ENCODE results near the gene KRTCAP2. TPM values are rescaled to one million over a fixed set of nuclear protein-coding genes. Genes with fewer than 3 reads are reported as not detected.
"Not testable (repeated sequence)": the region's sequence is repeated elsewhere in the genome, so short reads cannot be mapped to it uniquely, and the experiment has no call there.

KRTCAP2 gene
- total RNA-seq, 1 donor from 2014 or later, result 108 TPM

- H3K4me3 Mint-ChIP-seq (ENCODE audit: unreplicated experiment), result peak overlapping the region; percentile 76
- H3K9me3 Mint-ChIP-seq (ENCODE audit: unreplicated experiment), result peaks cover 2% of the 10 kb centered on the region
- H3K4me1 Mint-ChIP-seq (ENCODE audit: low read depth, unreplicated experiment), result peaks cover 8% of the 10 kb centered on the region
- H3K27ac Mint-ChIP-seq (ENCODE audit: unreplicated experiment), result peak overlapping the region; percentile 62
- TF ChIP-seq, protein P1, sequence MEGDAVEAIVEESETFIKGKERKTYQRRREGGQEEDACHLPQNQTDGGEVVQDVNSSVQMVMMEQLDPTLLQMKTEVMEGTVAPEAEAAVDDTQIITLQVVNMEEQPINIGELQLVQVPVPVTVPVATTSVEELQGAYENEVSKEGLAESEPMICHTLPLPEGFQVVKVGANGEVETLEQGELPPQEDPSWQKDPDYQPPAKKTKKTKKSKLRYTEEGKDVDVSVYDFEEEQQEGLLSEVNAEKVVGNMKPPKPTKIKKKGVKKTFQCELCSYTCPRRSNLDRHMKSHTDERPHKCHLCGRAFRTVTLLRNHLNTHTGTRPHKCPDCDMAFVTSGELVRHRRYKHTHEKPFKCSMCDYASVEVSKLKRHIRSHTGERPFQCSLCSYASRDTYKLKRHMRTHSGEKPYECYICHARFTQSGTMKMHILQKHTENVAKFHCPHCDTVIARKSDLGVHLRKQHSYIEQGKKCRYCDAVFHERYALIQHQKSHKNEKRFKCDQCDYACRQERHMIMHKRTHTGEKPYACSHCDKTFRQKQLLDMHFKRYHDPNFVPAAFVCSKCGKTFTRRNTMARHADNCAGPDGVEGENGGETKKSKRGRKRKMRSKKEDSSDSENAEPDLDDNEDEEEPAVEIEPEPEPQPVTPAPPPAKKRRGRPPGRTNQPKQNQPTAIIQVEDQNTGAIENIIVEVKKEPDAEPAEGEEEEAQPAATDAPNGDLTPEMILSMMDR (IDR thresholded peaks at IDR 0.05; ENCODE audit: partially characterized antibody, unreplicated experiment), result no peak
- H3K27me3 Mint-ChIP-seq (ENCODE audit: unreplicated experiment), result peaks cover 7% of the 10 kb centered on the region
- DNase-seq, result peak; percentile 64
- no peaks in the 10 kb centered on the region for H3K36me3 Mint-ChIP-seq (ENCODE audit: unreplicated experiment)
Observed at GRCh38 chr1:155166471-155167165, 6.5 kb downstream of the KRTCAP2 start.

GRCh38 chr1:155166051-155166470, 7.0 kb downstream of the KRTCAP2 start:
- peaks cover 7% of the 10 kb centered on the region for H3K27me3 Mint-ChIP-seq (ENCODE audit: unreplicated experiment)
- DNase-seq, result no peak
- peak overlapping the region; percentile 42 for H3K4me3 Mint-ChIP-seq (ENCODE audit: unreplicated experiment)
- peak overlapping the region; percentile 33 for H3K27ac Mint-ChIP-seq (ENCODE audit: unreplicated experiment)
- peaks cover 2% of the 10 kb centered on the region for H3K9me3 Mint-ChIP-seq (ENCODE audit: unreplicated experiment)
- TF ChIP-seq, protein P1 (IDR thresholded peaks at IDR 0.05; ENCODE audit: partially characterized antibody, unreplicated experiment), result no peak
- H3K36me3 Mint-ChIP-seq (ENCODE audit: unreplicated experiment), result no peaks in the 10 kb centered on the region
- H3K4me1 Mint-ChIP-seq (ENCODE audit: low read depth, unreplicated experiment), result peaks cover 8% of the 10 kb centered on the region

DNA sequence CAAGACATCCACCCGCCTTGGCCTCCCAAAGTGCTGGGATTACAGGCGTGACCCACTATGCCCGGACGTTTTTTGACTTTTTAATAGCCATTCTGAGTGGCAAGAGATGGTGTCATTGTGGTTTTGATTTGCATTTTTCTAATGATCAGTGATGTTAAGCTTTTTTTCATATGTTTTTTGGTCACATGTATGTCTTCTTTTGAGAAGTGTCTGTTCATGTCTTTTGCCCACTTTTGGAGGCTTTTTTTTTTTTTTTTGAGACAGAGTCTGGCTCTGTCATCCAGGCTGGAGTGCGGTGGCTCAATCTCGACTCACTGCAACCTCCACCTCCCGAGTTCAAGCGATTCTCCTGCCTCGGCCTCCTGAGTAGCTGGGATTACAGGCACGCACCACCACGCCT, 8.5 kb downstream of the KRTCAP2 start:
- not testable (repeated sequence) for DNase-seq; H3K27ac Mint-ChIP-seq (ENCODE audit: unreplicated experiment); H3K4me1 Mint-ChIP-seq (ENCODE audit: low read depth, unreplicated experiment); H3K36me3 Mint-ChIP-seq (ENCODE audit: unreplicated experiment); H3K9me3 Mint-ChIP-seq (ENCODE audit: unreplicated experiment); H3K4me3 Mint-ChIP-seq (ENCODE audit: unreplicated experiment); H3K27me3 Mint-ChIP-seq (ENCODE audit: unreplicated experiment)

DNA sequence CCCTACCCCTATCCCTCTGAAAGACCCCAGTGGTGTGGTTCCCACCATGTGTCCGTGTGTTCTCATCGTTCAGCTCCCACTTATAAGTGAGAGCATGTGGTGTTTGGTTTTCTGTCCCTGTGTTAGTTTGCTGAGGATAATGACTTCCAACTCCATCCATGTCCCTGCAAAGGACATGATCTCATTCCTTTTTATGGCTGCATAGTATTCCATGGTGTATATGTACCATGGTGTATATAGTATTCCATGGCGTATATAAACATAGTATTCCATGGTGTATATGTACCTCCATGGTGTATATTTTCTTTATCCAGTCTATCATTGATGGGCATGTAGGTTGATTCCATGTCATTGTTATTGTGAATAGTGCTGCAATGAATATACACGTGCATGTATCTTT, 9.3 kb downstream of the KRTCAP2 start:
- not testable (repeated sequence) for H3K27ac Mint-ChIP-seq (ENCODE audit: unreplicated experiment)
- H3K4me3 Mint-ChIP-seq (ENCODE audit: unreplicated experiment), result peak overlapping the region; percentile 3

DNA sequence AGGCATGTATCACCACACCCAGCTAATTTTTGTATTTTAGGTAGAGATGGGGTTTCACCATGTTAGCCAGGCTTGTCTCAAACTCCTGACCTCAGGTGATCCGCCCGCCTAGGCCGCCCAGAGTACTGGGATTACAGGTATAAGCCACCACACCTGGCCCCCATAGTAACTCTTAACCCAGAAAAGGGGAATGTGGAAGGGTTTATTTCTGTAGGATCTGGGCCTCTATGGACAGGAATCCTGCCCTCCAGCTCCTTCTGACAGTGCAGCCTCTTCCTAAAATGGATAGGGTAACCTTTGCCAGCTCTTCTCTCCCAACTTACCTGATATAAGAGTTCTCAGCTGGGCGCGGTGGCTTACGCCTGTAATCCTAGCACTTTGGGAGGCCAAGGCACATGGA, 10.5 kb downstream of the KRTCAP2 start:
- not testable (repeated sequence) for DNase-seq; H3K27me3 Mint-ChIP-seq (ENCODE audit: unreplicated experiment); H3K4me3 Mint-ChIP-seq (ENCODE audit: unreplicated experiment); H3K36me3 Mint-ChIP-seq (ENCODE audit: unreplicated experiment); H3K9me3 Mint-ChIP-seq (ENCODE audit: unreplicated experiment); H3K27ac Mint-ChIP-seq (ENCODE audit: unreplicated experiment); H3K4me1 Mint-ChIP-seq (ENCODE audit: low read depth, unreplicated experiment)

More for the DNA sequence above, 9.3 kb downstream of the KRTCAP2 start:
- not testable (repeated sequence) for H3K36me3 Mint-ChIP-seq (ENCODE audit: unreplicated experiment); H3K4me1 Mint-ChIP-seq (ENCODE audit: low read depth, unreplicated experiment); H3K9me3 Mint-ChIP-seq (ENCODE audit: unreplicated experiment); DNase-seq; H3K27me3 Mint-ChIP-seq (ENCODE audit: unreplicated experiment)

DNA sequence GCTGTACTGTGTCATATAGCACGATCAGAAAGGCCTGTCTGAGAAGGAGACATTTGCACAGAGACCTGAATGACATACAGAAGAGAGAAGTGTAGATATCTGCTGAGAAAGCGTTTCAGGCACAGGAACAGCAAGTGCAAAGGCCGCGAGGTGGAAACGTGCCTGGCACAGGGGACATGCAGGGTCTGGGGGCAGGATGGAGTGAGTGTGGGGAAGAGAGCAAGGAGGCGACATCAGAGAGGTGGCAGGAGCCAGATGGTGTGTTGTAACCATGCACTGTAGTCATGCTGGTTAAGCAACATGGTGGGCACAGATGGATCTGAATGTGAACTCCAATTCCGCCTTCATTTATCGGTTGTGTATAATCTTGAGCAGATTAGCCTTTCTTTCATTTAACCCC, 13.0 kb downstream of the KRTCAP2 start:
- Mint-ChIP-seq H3K9me3 (ENCODE audit: unreplicated experiment) (peaks cover 5% of the 10 kb centered on the region), H3K4me1 (ENCODE audit: low read depth, unreplicated experiment) (no peaks in the 10 kb centered on the region), H3K27ac (ENCODE audit: unreplicated experiment) (no peak overlapping the region), H3K36me3 (ENCODE audit: unreplicated experiment) (no peaks in the 10 kb centered on the region), H3K27me3 (ENCODE audit: unreplicated experiment) (no peaks in the 10 kb centered on the region), H3K4me3 (ENCODE audit: unreplicated experiment) (no peak overlapping the region)
- DNase-seq, result no peak
- TF ChIP-seq, protein P1 (IDR thresholded peaks at IDR 0.05; ENCODE audit: partially characterized antibody, unreplicated experiment), result no peak

All from glutamatergic neuron (in vitro differentiated cells).